MM.1S (cell line): ENCODE data around the gene SCN2A.

Source experiments
- DNase-seq: peaks from one replicate; pipeline ENCODE4 v3.0.0-alpha.2; 2015
- H2AFZ ChIP-seq: fragments of 300-600 bp; sonication (generic); 2 replicates; pipeline ENCODE4 v1.6.0; 2016; ENCODE audit warnings: antibody characterized with exemption, low read length
- H3F3A ChIP-seq: fragments of 300-600 bp; sonication (generic); 2 replicates; pipeline ENCODE4 v1.6.1; 2016; ENCODE audit warnings: mild to moderate bottlenecking, antibody characterized with exemption, low read length, moderate library complexity, mixed read lengths; ENCODE audit not compliant: insufficient read depth
- H3K27ac ChIP-seq: fragments of 300-600 bp; sonication (generic); 2 replicates; pipeline ENCODE4 v1.5.1; 2016; ENCODE audit warnings: mild to moderate bottlenecking, low read length
- H3K27me3 ChIP-seq: fragments of 300-600 bp; sonication (generic); replicated peaks from 2 replicates; pipeline ENCODE4 v1.6.0; 2016; ENCODE audit warnings: low read length; ENCODE audit not compliant: insufficient read depth
- H3K36me3 ChIP-seq: fragments of 300-600 bp; sonication (generic); replicated peaks from 2 replicates; pipeline ENCODE4 v1.6.1; 2016; ENCODE audit warnings: mild to moderate bottlenecking, low read length, mixed read lengths; ENCODE audit not compliant: insufficient read depth
- H3K4me1 ChIP-seq: fragments of 300-600 bp; sonication (generic); 2 replicates; pipeline ENCODE4 v1.6.1; 2016; ENCODE audit warnings: low read length, mixed read lengths
- H3K4me2 ChIP-seq: fragments of 300-600 bp; sonication (generic); 2 replicates; pipeline ENCODE4 v1.6.0; 2016; ENCODE audit warnings: low read depth, low read length
- H3K4me3 ChIP-seq: fragments of 300-600 bp; sonication (generic); 2 replicates; pipeline ENCODE4 v1.5.1; 2016; ENCODE audit warnings: low read length, mixed read lengths
- H3K79me2 ChIP-seq: fragments of 300-600 bp; sonication (generic); 2 replicates; pipeline ENCODE4 v1.6.1; 2016; ENCODE audit warnings: mixed run types, low read length, mixed read lengths
- H3K9ac ChIP-seq: fragments of 300-600 bp; sonication (generic); 2 replicates; pipeline ENCODE4 v1.6.1; 2016; ENCODE audit warnings: low read length, mixed read lengths
- H3K9me2 ChIP-seq: fragments of 300-600 bp; sonication (generic); replicated peaks from 2 replicates; pipeline ENCODE4 v1.6.1; 2016; ENCODE audit warnings: mild to moderate bottlenecking, low read length, mixed read lengths; ENCODE audit not compliant: insufficient read depth
- H3K9me3 ChIP-seq: fragments of 300-600 bp; sonication (generic); replicated peaks from 2 replicates; pipeline ENCODE4 v1.6.1; 2016; ENCODE audit warnings: mild to moderate bottlenecking, low read length, mixed read lengths; ENCODE audit not compliant: insufficient read depth
- H4K20me1 ChIP-seq: fragments of 300-600 bp; sonication (generic); 2 replicates; pipeline ENCODE4 v1.6.1; 2016; ENCODE audit warnings: mild to moderate bottlenecking, low read length, moderate library complexity, mixed read lengths; ENCODE audit not compliant: insufficient read depth
- CTCF ChIP-seq: fragments of 300-600 bp; sonication (generic); IDR thresholded peaks from 2 replicates; pipeline ENCODE4 v1.5.1; 2016; ENCODE audit warnings: antibody characterized with exemption, low read length, mixed read lengths
- EZH2 ChIP-seq: fragments of 300-600 bp; sonication (generic); optimal IDR thresholded peaks from 2 replicates; pipeline ENCODE3; 2017; ENCODE audit warnings: low read depth, mild to moderate bottlenecking, antibody characterized with exemption, low read length, mixed read lengths
- EZH2phosphoT487 ChIP-seq: fragments of 300-600 bp; sonication (generic); IDR thresholded peaks from 2 replicates; pipeline ENCODE4 v1.6.1; 2018; ENCODE audit warnings: antibody characterized with exemption, low read length

SCN2A gene

DNA sequence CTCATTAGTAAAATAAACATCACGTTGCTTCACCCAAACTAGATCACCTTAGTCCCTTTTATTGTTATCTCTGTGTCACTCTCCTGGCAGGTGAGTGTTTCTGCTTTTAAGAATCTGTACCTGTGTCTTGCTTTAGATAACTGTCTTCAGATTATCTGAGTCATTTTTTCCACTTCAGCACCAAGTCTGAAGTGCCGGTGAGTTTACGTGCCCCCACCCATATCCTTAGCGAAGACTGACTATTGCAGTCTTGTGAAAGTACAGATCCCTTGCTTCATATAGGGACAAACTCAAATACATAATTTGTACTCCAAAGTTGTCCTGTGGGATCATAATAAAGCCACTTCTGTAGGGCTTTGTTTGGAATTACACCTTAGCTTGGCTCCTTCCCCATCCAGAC is 41.1 kb downstream of the SCN2A start:
- H3K9me3 ChIP-seq = no peaks in the 10 kb centered on the region

GRCh38 chr2:165281387-165281786 is 42.2 kb downstream of the SCN2A start:
- H2AFZ ChIP-seq = no peak overlapping the region
- H3K36me3 ChIP-seq = no peaks in the 10 kb centered on the region
- no peak for DNase-seq
- no peaks in the 10 kb centered on the region for H3K4me1 ChIP-seq
- no peak overlapping the region for H3K4me3 ChIP-seq
- H3K27me3 ChIP-seq = no peaks in the 10 kb centered on the region
- H3K9me3 ChIP-seq = no peaks in the 10 kb centered on the region
- H3K79me2 ChIP-seq = no peaks in the 10 kb centered on the region
- no peak overlapping the region for H3K4me2 ChIP-seq
- H3K9me2 ChIP-seq = no peaks in the 10 kb centered on the region
- no peak overlapping the region for H3K27ac ChIP-seq
- H3F3A ChIP-seq = no peaks in the 10 kb centered on the region
- TF ChIP-seq EZH2phosphoT487 (no peak), CTCF (no peak), EZH2 (no peak)
- no peak overlapping the region for H3K9ac ChIP-seq
- H4K20me1 ChIP-seq = no peaks in the 10 kb centered on the region

More for the DNA sequence above, 41.1 kb downstream of the SCN2A start:
- peaks cover 2% of the 10 kb centered on the region for H3K4me1 ChIP-seq
- no peak overlapping the region for H3K9ac ChIP-seq
- no peaks in the 10 kb centered on the region for H3K27me3 ChIP-seq
- no peak for DNase-seq
- no peaks in the 10 kb centered on the region for H3K79me2 ChIP-seq
- H3K4me2 ChIP-seq = no peak overlapping the region
- no peak overlapping the region for H3K4me3 ChIP-seq
- TF ChIP-seq EZH2 (no peak), EZH2phosphoT487 (no peak), CTCF (no peak)
- no peaks in the 10 kb centered on the region for H3K9me2 ChIP-seq
- no peak overlapping the region for H2AFZ ChIP-seq
- no peaks in the 10 kb centered on the region for H4K20me1 ChIP-seq
- H3K36me3 ChIP-seq = no peaks in the 10 kb centered on the region
- no peak overlapping the region for H3K27ac ChIP-seq
- H3F3A ChIP-seq = 0 out of 2 replicates have a peak, but pooled peaks cover under 1% of the 10 kb centered on the region

GRCh38 chr2:165283342-165283741 is 44.1 kb downstream of the SCN2A start:
- no peak overlapping the region for H3K9ac ChIP-seq
- no peak for DNase-seq
- no peaks in the 10 kb centered on the region for H3K79me2 ChIP-seq
- no peak overlapping the region for H3K4me3 ChIP-seq
- H3K4me1 ChIP-seq = no peaks in the 10 kb centered on the region
- no peaks in the 10 kb centered on the region for H3F3A ChIP-seq
- H4K20me1 ChIP-seq = no peaks in the 10 kb centered on the region
- H3K9me2 ChIP-seq = no peaks in the 10 kb centered on the region
- no peak overlapping the region for H3K4me2 ChIP-seq
- no peak overlapping the region for H2AFZ ChIP-seq
- no peaks in the 10 kb centered on the region for H3K9me3 ChIP-seq
- H3K27ac ChIP-seq = no peak overlapping the region
- TF ChIP-seq EZH2phosphoT487 = no peak
- no peak for TF ChIP-seq CTCF
- TF ChIP-seq EZH2 = no peak
- no peaks in the 10 kb centered on the region for H3K27me3 ChIP-seq
- H3K36me3 ChIP-seq = no peaks in the 10 kb centered on the region
